Thymus (tissue), 11 donors: ENCODE measurements around the gene GGPS1. TPM values are rescaled to one million over a fixed set of nuclear protein-coding genes. Genes with fewer than 3 reads are reported as not detected.

ENCODE experiments used
- DNase-seq, 9 donors: peaks; one replicate each; pipeline ENCODE4 v3.0.0-alpha.2; 2013; ENCODE audit warnings: low spot score in 9 of 9, low read depth in 6 of 9, missing footprints in 1 of 9
- H3K27ac ChIP-seq, 2 donors: one replicate each; pipeline ENCODE4 v1.5.1; 2013; ENCODE audit warnings: control low read depth in 1 of 2, low read depth in 1 of 2, low read length in 1 of 2, mild to moderate bottlenecking in 1 of 2, moderate library complexity in 1 of 2
- H3K27me3 ChIP-seq, 2 donors: one replicate each; pipeline ENCODE4 v1.5.1; 2013; ENCODE audit warnings: low read length in 1 of 2; ENCODE audit not compliant: control insufficient read depth in 2 of 2, insufficient read depth in 1 of 2
- H3K36me3 ChIP-seq, 2 donors: one replicate each; pipeline ENCODE4 v1.5.1; 2013; ENCODE audit warnings: low read length in 1 of 2, mild to moderate bottlenecking in 1 of 2, moderate library complexity in 1 of 2; ENCODE audit not compliant: control insufficient read depth in 2 of 2, insufficient read depth in 2 of 2
- H3K4me1 ChIP-seq, 2 donors: one replicate each; pipeline ENCODE4 v1.5.1; 2013; ENCODE audit warnings: low read length in 2 of 2; ENCODE audit not compliant: control insufficient read depth in 2 of 2, insufficient read depth in 2 of 2
- H3K4me3 ChIP-seq, 2 donors: one replicate each; pipeline ENCODE4 v1.5.1; 2013; ENCODE audit warnings: low read length in 2 of 2, control low read depth in 1 of 2, mild to moderate bottlenecking in 1 of 2
- H3K9me3 ChIP-seq, 2 donors: one replicate each; pipeline ENCODE4 v1.5.1; 2013; ENCODE audit warnings: low read length in 1 of 2, mild to moderate bottlenecking in 1 of 2; ENCODE audit not compliant: control insufficient read depth in 2 of 2, insufficient read depth in 1 of 2
- WGBS: extraction: QIAGEN DNeasy Blood & Tissue Kit; methylation state at CpG from one replicate; pipeline ENCODE4 v1.1.7; 2013; 5-methylcytosine and 5-hydroxymethylcytosine counted together
- polyA plus RNA-seq: library from polyadenylated mRNA; stranded (reverse); fragments of 200-250 nt; gene quantifications from one replicate; pipeline ENCODE4 v1.2.3, GENCODE V29; 2013
- total RNA-seq: library from RNA; stranded (reverse); fragments of 120-200 nt; gene quantifications from one replicate; pipeline ENCODE4 v1.2.4, GENCODE V29; 2013
- donor health status: healthy.

The GGPS1 gene
- total and polyA plus RNA-seq, 2 donors: 29.8 to 44.1 TPM

- Histone ChIP-seq H3K36me3 (peaks cover 7 to 18% of the 10 kb centered on the region in 2 donors), H3K27ac (peak overlapping the region; percentile 96), H3K4me1 (peaks cover 8 to 10% of the 10 kb centered on the region in 2 donors), H3K27me3 (no peaks in the 10 kb centered on the region), H3K9me3 (peaks cover 0 to 1% of the 10 kb centered on the region in 2 donors), H3K4me3 (peak overlapping the region; percentile 99)
- peak in 6 of 9 donors; percentile 27 to 73 (median 47) for DNase-seq
- under 1% methylated on average over 78 of the region's 78 CpGs for WGBS
Observed at GRCh38 chr1:235326719-235327558, 1.4 kb upstream of the GGPS1 start.

- Histone ChIP-seq H3K4me1 (peaks cover 8 to 11% of the 10 kb centered on the region in 2 donors), H3K9me3 (peaks cover 0 to 1% of the 10 kb centered on the region in 2 donors), H3K27ac (peak within 1 kb of the TSS; percentile 98 to 99), H3K36me3 (peaks cover 2 to 11% of the 10 kb centered on the region in 2 donors), H3K27me3 (no peaks in the 10 kb centered on the region), H3K4me3 (peak within 1 kb of the TSS; percentile 99)
- DNase-seq: peak in 1 of 9 donors; percentile 49
- under 1% methylated on average over 58 of the region's 58 CpGs for whole genome bisulfite sequencing
Observed at GRCh38 chr1:235327559-235328270, 655 bp upstream of the GGPS1 start, which contains the start of gene ARID4B. Gene ARID4B (minus strand): TSS chr1:235328179. CDS start chr1:235326919, 1,260 bp downstream.

GRCh38 chr1:235329139-235329902 lies 951 bp downstream of the GGPS1 start:
- Histone ChIP-seq H3K27ac (peak overlapping the region; percentile 98 to 99), H3K4me1 (peaks cover 8 to 14% of the 10 kb centered on the region in 2 donors), H3K4me3 (peak overlapping the region; percentile 71 to 80), H3K9me3 (peaks cover 0 to 1% of the 10 kb centered on the region in 2 donors), H3K36me3 (peaks cover 0 to 9% of the 10 kb centered on the region in 2 donors), H3K27me3 (no peaks in the 10 kb centered on the region)
- 8% methylated on average over 24 of the region's 24 CpGs for WGBS
- DNase-seq: peak in 3 of 9 donors; percentile 47 to 79 (median 54)

GRCh38 chr1:235330918-235331285 lies 2.5 kb downstream of the GGPS1 start:
- 97% methylated on average over 5 of the region's 5 CpGs for WGBS
- Histone ChIP-seq H3K4me1 (peaks cover 6 to 10% of the 10 kb centered on the region in 2 donors), H3K36me3 (peaks cover 0 to 10% of the 10 kb centered on the region in 2 donors), H3K4me3 (no peak overlapping the region), H3K27ac (no peak overlapping the region), H3K27me3 (no peaks in the 10 kb centered on the region), H3K9me3 (peaks cover 0 to 1% of the 10 kb centered on the region in 2 donors)
- DNase-seq: no peak

GRCh38 chr1:235331401-235331800 lies 3.0 kb downstream of the GGPS1 start:
- Histone ChIP-seq H3K4me3 (no peak overlapping the region), H3K4me1 (peaks cover 6 to 10% of the 10 kb centered on the region in 2 donors), H3K27me3 (no peaks in the 10 kb centered on the region), H3K36me3 (peaks cover 0 to 12% of the 10 kb centered on the region in 2 donors), H3K27ac (no peak overlapping the region), H3K9me3 (peaks cover 0 to 1% of the 10 kb centered on the region in 2 donors)
- WGBS: 90% methylated on average over 3 of the region's 3 CpGs
- no peak for DNase-seq

GRCh38 chr1:235336903-235337302 lies 8.5 kb downstream of the GGPS1 start:
- no peaks in the 10 kb centered on the region for H3K9me3 ChIP-seq
- H3K36me3 ChIP-seq: peaks cover 13 to 34% of the 10 kb centered on the region in 2 donors
- H3K27ac ChIP-seq: peak overlapping the region in 1 of 2 donors; percentile 55
- H3K27me3 ChIP-seq: no peaks in the 10 kb centered on the region
- peaks cover 0 to 9% of the 10 kb centered on the region in 2 donors for H3K4me1 ChIP-seq
- 65% methylated on average over 4 of the region's 4 CpGs for WGBS
- peak in 4 of 9 donors; percentile 18 to 66 (median 34) for DNase-seq
- H3K4me3 ChIP-seq: no peak overlapping the region

GRCh38 chr1:235339746-235340145 lies 11.4 kb downstream of the GGPS1 start:
- no peak for DNase-seq
- no peaks in the 10 kb centered on the region for H3K27me3 ChIP-seq
- H3K4me3 ChIP-seq: no peak overlapping the region
- no peaks in the 10 kb centered on the region for H3K9me3 ChIP-seq
- H3K27ac ChIP-seq: no peak overlapping the region
- 84% methylated on average over 8 of the region's 8 CpGs for WGBS
- H3K4me1 ChIP-seq: peaks cover 0 to 4% of the 10 kb centered on the region in 2 donors
- H3K36me3 ChIP-seq: peaks cover 18 to 52% of the 10 kb centered on the region in 2 donors

- no peak for DNase-seq
- Histone ChIP-seq H3K4me1 (peaks cover 0 to 4% of the 10 kb centered on the region in 2 donors), H3K9me3 (no peaks in the 10 kb centered on the region), H3K4me3 (no peak overlapping the region), H3K27ac (no peak overlapping the region), H3K27me3 (no peaks in the 10 kb centered on the region), H3K36me3 (peaks cover 18 to 47% of the 10 kb centered on the region in 2 donors)
- WGBS: 96% methylated on average over 1 of the region's 1 CpG
Observed at GRCh38 chr1:235341334-235341733, 13.0 kb downstream of the GGPS1 start.
